HepG2 (cell line): ENCODE measurements around the gene DNTTIP2. TPM values are rescaled to one million over a fixed set of nuclear protein-coding genes. Genes with fewer than 3 reads are reported as not detected.

Source experiments
- ARHGAP35 ChIP-seq: sonication (generic); formaldehyde crosslinking; IDR thresholded peaks from 2 replicates; pipeline ENCODE4 v1.9.0; 2022; ENCODE audit warnings: mild to moderate bottlenecking, inconsistent platforms, moderate library complexity, missing genetic modification reagents, borderline replicate concordance
- GABPA ChIP-seq, 2 experiments: IDR thresholded peaks; 2 replicates each; pipeline ENCODE4 v1.6.1; 2011 to 2016; ENCODE audit warnings: low read depth in 2 of 2, low read length in 1 of 2, missing biosample characterization in 1 of 2, missing genetic modification characterization in 1 of 2
- HOXA3 ChIP-seq: sonication (generic); formaldehyde crosslinking; IDR thresholded peaks from 2 replicates; pipeline ENCODE4 v1.5.0; 2020; ENCODE audit warnings: missing genetic modification reagents
- IRX3 ChIP-seq: sonication (generic); formaldehyde crosslinking; IDR thresholded peaks from 2 replicates; pipeline ENCODE4 v1.8.1; 2023; ENCODE audit warnings: mild to moderate bottlenecking, low read depth, missing genetic modification reagents, borderline replicate concordance
- KAT7 ChIP-seq: IDR thresholded peaks from 2 replicates; pipeline ENCODE4 v1.6.1; 2018; ENCODE audit warnings: borderline replicate concordance, missing compliant biosample characterization
- MTA3 ChIP-seq: sonication (generic); formaldehyde crosslinking; IDR thresholded peaks from 2 replicates; pipeline ENCODE4 v1.4.0; 2020; ENCODE audit warnings: missing genetic modification reagents
- NFE2 ChIP-seq: sonication (generic); formaldehyde crosslinking; IDR thresholded peaks from 2 replicates; pipeline ENCODE4 v1.4.0; 2020; ENCODE audit warnings: missing genetic modification reagents
- PAF1 ChIP-seq: IDR thresholded peaks from 2 replicates; pipeline ENCODE4 v1.6.1; 2016; ENCODE audit warnings: missing genetic modification reagents, missing compliant biosample characterization
- PAX8 ChIP-seq: sonication (generic); formaldehyde crosslinking; IDR thresholded peaks from 2 replicates; pipeline ENCODE4 v1.8.0; 2022; ENCODE audit warnings: mild to moderate bottlenecking, missing genetic modification reagents, borderline replicate concordance
- RXRA ChIP-seq: sonication (generic); formaldehyde crosslinking; IDR thresholded peaks from 2 replicates; pipeline ENCODE4 v1.5.1; 2020; ENCODE audit warnings: missing genetic modification reagents
- SKI ChIP-seq: fragments of 450-650 bp; IDR thresholded peaks from one replicate; pipeline ENCODE4 v1.6.1; 2018; ENCODE audit warnings: mild to moderate bottlenecking; ENCODE audit not compliant: partially characterized antibody
- SMAD1 ChIP-seq: sonication (generic); formaldehyde crosslinking; IDR thresholded peaks from 2 replicates; pipeline ENCODE4 v1.4.0; 2020; ENCODE audit warnings: missing genetic modification reagents, low read depth, mild to moderate bottlenecking, borderline replicate concordance
- SP4 ChIP-seq: sonication (generic); formaldehyde crosslinking; IDR thresholded peaks from 2 replicates; pipeline ENCODE4 v1.8.1; 2023; ENCODE audit warnings: mild to moderate bottlenecking, missing genetic modification reagents
- SRSF1 ChIP-seq: fragments of 200-400 bp; formaldehyde crosslinking; optimal IDR thresholded peaks from 2 replicates; pipeline ENCODE3; 2017; ENCODE audit warnings: mild to moderate bottlenecking, low read depth, low read length, moderate library complexity
- TRIM24 ChIP-seq: sonication (generic); formaldehyde crosslinking; IDR thresholded peaks from 2 replicates; pipeline ENCODE4 v1.8.0; 2022; ENCODE audit warnings: mild to moderate bottlenecking, missing genetic modification reagents
- XRCC5 ChIP-seq: fragments of 200-400 bp; formaldehyde crosslinking; optimal IDR thresholded peaks from 2 replicates; pipeline ENCODE3; 2017; ENCODE audit warnings: mild to moderate bottlenecking, low read length
- ZBTB20 ChIP-seq: sonication (generic); formaldehyde crosslinking; IDR thresholded peaks from 2 replicates; pipeline ENCODE4 v1.8.1; 2023; ENCODE audit warnings: missing genetic modification reagents, low read depth, mild to moderate bottlenecking, borderline replicate concordance
- ZNF256 ChIP-seq: sonication (generic); formaldehyde crosslinking; conservative IDR thresholded peaks from 2 replicates; pipeline ENCODE4 v1.4.0; 2020; ENCODE audit warnings: missing genetic modification reagents
- ZNF335 ChIP-seq: sonication (generic); formaldehyde crosslinking; IDR thresholded peaks from 2 replicates; pipeline ENCODE4 v1.4.0; 2020; ENCODE audit warnings: missing genetic modification reagents
- ZNF549 ChIP-seq: sonication (generic); formaldehyde crosslinking; IDR thresholded peaks from 2 replicates; pipeline ENCODE4 v1.5.0; 2020; ENCODE audit warnings: missing genetic modification reagents
- ZNF564 ChIP-seq: sonication (generic); formaldehyde crosslinking; IDR thresholded peaks from 2 replicates; pipeline ENCODE4 v1.8.1; 2023; ENCODE audit warnings: mild to moderate bottlenecking, missing genetic modification reagents
- ZNF629 ChIP-seq: sonication (generic); formaldehyde crosslinking; conservative IDR thresholded peaks from 2 replicates; pipeline ENCODE4 v1.5.0; 2020; ENCODE audit warnings: missing genetic modification reagents
- ZNF746 ChIP-seq: sonication (generic); formaldehyde crosslinking; IDR thresholded peaks from 2 replicates; pipeline ENCODE4 v1.8.0; 2022; ENCODE audit warnings: mild to moderate bottlenecking, missing genetic modification reagents
- polyA plus RNA-seq, 8 experiments: library from polyadenylated mRNA; depleted of rRNA in 3 of 8; stranded (reverse) in 7 of 8; unstranded in 1 of 8; fragments of >200 nt; fragmentation: Illumina TruSeq in 4 of 8; extraction: Trizol in 4 of 8; gene quantifications; 2 replicates each; pipeline versions ENCODE4 v1.2.1 to v1.2.3, GENCODE V29; 2011 to 2016; ENCODE audit warnings: low read depth in 4 of 8, missing spikeins in 1 of 8, mixed read lengths in 1 of 8; ENCODE audit not compliant: insufficient read depth in 1 of 8
- total RNA-seq, 5 experiments: library from RNA; depleted of rRNA; stranded (reverse); fragments of >200 nt; fragmentation: Illumina TruSeq; extraction: Trizol; gene quantifications; 2 replicates each; pipeline ENCODE4 v1.2.3, GENCODE V29; 2016; ENCODE audit warnings: low read depth in 1 of 5
- TF ChIP-seq, protein P1 (sequence below): sonication (generic); formaldehyde crosslinking; IDR thresholded peaks from 2 replicates; pipeline ENCODE4 v1.4.0; 2020; ENCODE audit warnings: mild to moderate bottlenecking, missing genetic modification reagents
- TF ChIP-seq, protein P2 (sequence below): IDR thresholded peaks from 2 replicates; pipeline ENCODE4 v1.6.1; 2012; ENCODE audit warnings: low read depth, low read length, improper control_type of control experiment
- TF ChIP-seq, protein P3 (sequence below): sonication (generic); formaldehyde crosslinking; IDR thresholded peaks from 2 replicates; pipeline ENCODE4 v1.8.1; 2023; ENCODE audit warnings: missing genetic modification reagents, mild to moderate bottlenecking, borderline replicate concordance
- TF ChIP-seq, protein P4 (sequence below): sonication (generic); formaldehyde crosslinking; IDR thresholded peaks from 2 replicates; pipeline ENCODE4 v1.4.0; 2020; ENCODE audit warnings: missing genetic modification reagents

Gene DNTTIP2
- total and polyA plus RNA-seq, 2 of the 13 experiments (the other 11 are each of a cell fraction or from before 2014, with no cell fraction given), result 11.4 to 63.3 TPM

DNA sequence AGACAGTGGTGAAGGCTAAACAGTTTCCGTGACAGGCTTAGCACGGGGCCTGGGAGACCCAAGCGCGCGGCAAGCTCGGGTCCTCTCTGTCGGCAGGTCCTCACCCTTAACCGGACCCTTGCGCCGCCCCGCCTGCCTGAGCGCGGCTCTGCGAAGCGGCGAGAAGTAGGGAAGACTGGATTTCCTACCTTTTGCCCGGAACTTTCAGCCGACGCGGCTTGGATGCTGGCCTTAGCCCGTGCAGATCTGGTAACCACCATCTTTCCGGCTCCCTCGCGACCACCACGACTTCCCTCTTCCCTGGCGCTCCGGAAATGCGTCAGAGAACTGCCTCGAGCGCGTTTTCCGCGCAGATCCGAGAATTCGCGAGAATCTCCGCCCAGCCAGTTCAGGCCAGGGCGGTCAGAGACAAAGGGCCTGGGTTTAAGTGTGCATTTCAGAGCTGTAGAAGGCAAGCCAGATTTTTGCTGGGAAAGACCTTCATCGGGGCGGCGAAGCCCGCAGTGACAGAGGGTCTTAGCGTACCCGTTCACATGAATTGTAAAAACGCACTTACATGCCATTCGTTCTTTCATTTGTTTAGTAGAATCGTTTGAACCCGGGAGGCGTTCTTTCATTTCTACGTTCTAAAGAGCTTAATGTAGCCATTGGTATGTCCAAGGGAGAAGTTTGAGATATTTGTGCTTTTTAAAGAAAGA, at the start of gene DNTTIP2 (continued):
- TF ChIP-seq ZNF564 (CRISPR knock-in tag) (no peak), ZNF256 (CRISPR knock-in tag) (0 out of 2 replicates have a peak, but pooled peaks have one; percentile 23), ZNF746 (CRISPR knock-in tag) (no peak; the same call in 1 of the 2 replicates), ARHGAP35 (no peak; the same call in 1 of the 2 replicates), RXRA (peak; percentile 65), SMAD1 (CRISPR knock-in tag) (no peak), NFE2 (CRISPR knock-in tag) (no peak), ZNF335 (peak; percentile 84), KAT7 (CRISPR knock-in tag) (peak; percentile 95), ZNF549 (no peak), SRSF1 (peak; percentile 80), ZBTB20 (no peak), SP4 (peak; percentile 71), IRX3 (CRISPR knock-in tag) (0 out of 2 replicates have a peak, but pooled peaks have one; percentile 51), GABPA (IDR thresholded peaks at IDR 0.05; ENCODE audit: low read depth, low read length) (peak; percentile 84), GABPA (CRISPR knock-in tag; IDR thresholded peaks at IDR 0.05; ENCODE audit: low read depth) (peak; percentile 98), TRIM24 (CRISPR knock-in tag) (no peak), ZNF629 (CRISPR knock-in tag) (no peak; the same call in 1 of the 2 replicates), HOXA3 (peak; percentile 99), XRCC5 (peak; percentile 52), PAX8 (CRISPR knock-in tag) (no peak), PAF1 (CRISPR knock-in tag) (no peak), SKI (no peak), MTA3 (no peak)
- TF ChIP-seq, protein P1, sequence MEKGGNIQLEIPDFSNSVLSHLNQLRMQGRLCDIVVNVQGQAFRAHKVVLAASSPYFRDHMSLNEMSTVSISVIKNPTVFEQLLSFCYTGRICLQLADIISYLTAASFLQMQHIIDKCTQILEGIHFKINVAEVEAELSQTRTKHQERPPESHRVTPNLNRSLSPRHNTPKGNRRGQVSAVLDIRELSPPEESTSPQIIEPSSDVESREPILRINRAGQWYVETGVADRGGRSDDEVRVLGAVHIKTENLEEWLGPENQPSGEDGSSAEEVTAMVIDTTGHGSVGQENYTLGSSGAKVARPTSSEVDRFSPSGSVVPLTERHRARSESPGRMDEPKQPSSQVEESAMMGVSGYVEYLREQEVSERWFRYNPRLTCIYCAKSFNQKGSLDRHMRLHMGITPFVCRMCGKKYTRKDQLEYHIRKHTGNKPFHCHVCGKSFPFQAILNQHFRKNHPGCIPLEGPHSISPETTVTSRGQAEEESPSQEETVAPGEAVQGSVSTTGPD, result no peak
- TF ChIP-seq, protein P2, sequence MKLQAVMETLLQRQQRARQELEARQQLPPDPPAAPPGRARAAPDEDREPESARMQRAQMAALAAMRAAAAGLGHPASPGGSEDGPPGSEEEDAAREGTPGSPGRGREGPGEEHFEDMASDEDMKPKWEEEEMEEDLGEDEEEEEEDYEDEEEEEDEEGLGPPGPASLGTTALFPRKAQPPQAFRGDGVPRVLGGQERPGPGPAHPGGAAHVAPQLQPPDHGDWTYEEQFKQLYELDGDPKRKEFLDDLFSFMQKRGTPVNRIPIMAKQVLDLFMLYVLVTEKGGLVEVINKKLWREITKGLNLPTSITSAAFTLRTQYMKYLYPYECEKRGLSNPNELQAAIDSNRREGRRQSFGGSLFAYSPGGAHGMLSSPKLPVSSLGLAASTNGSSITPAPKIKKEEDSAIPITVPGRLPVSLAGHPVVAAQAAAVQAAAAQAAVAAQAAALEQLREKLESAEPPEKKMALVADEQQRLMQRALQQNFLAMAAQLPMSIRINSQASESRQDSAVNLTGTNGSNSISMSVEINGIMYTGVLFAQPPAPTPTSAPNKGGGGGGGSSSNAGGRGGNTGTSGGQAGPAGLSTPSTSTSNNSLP, result no peak
- TF ChIP-seq, protein P3, sequence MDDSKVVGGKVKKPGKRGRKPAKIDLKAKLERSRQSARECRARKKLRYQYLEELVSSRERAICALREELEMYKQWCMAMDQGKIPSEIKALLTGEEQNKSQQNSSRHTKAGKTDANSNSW (CRISPR knock-in tag), result no peak
- TF ChIP-seq, protein P4, sequence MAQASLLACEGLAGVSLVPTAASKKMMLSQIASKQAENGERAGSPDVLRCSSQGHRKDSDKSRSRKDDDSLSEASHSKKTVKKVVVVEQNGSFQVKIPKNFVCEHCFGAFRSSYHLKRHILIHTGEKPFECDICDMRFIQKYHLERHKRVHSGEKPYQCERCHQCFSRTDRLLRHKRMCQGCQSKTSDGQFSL (CRISPR knock-in tag), result peak; percentile 17; the same call in 1 of the 2 replicates
